ENCODE results near the gene DHRSX. TPM values are rescaled to one million over a fixed set of nuclear protein-coding genes. Genes with fewer than 3 reads are reported as not detected.

The DHRSX gene
- total RNA-seq, 2 donors from 2014 or later, result 24.2 to 37.1 TPM

DNA sequence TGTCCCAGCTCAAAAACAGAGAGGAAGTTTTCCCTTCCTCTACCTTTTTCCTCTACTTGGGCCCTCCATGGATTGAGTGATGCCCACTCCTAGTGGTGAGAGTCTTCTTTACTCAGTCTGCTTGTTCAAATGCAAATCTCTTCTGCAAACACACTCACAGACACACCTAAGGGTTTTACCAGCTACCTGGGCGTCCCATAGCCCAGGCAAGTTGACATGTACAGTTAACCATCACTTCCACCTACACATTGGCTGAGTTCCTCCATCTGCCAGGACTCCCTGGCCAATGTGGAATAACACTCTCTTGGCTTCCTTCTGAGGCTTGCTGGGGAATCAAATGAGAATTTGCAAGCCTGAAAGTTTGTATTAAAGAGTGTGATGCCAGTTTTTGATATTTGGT, 45.7 kb upstream of the DHRSX start:
- WGBS, result 67% methylated on average over 1 of the region's 1 CpG
- TF ChIP-seq POLR2AphosphoS5 (IDR thresholded peaks at IDR 0.05) (no peak), POLR2A (IDR thresholded peaks at IDR 0.05) (no peak)
- TF ChIP-seq, protein P1, sequence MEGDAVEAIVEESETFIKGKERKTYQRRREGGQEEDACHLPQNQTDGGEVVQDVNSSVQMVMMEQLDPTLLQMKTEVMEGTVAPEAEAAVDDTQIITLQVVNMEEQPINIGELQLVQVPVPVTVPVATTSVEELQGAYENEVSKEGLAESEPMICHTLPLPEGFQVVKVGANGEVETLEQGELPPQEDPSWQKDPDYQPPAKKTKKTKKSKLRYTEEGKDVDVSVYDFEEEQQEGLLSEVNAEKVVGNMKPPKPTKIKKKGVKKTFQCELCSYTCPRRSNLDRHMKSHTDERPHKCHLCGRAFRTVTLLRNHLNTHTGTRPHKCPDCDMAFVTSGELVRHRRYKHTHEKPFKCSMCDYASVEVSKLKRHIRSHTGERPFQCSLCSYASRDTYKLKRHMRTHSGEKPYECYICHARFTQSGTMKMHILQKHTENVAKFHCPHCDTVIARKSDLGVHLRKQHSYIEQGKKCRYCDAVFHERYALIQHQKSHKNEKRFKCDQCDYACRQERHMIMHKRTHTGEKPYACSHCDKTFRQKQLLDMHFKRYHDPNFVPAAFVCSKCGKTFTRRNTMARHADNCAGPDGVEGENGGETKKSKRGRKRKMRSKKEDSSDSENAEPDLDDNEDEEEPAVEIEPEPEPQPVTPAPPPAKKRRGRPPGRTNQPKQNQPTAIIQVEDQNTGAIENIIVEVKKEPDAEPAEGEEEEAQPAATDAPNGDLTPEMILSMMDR (IDR thresholded peaks at IDR 0.05), result no peak
- no peaks in the 10 kb centered on the region for H3K4me1 ChIP-seq (replicated peaks)
- DNase-seq (ENCODE audit: low spot score), result no peak
- H3K4me3 ChIP-seq, result no peak overlapping the region
- no peak overlapping the region for H3K27ac ChIP-seq
- H3K27me3 ChIP-seq (replicated peaks; ENCODE audit: insufficient read depth), result no peaks in the 10 kb centered on the region
- no peaks in the 10 kb centered on the region for H3K36me3 ChIP-seq
- intact Hi-C loops (cut with DNase I), result no loop called here
- no peaks in the 10 kb centered on the region for H3K9me3 ChIP-seq

DNA sequence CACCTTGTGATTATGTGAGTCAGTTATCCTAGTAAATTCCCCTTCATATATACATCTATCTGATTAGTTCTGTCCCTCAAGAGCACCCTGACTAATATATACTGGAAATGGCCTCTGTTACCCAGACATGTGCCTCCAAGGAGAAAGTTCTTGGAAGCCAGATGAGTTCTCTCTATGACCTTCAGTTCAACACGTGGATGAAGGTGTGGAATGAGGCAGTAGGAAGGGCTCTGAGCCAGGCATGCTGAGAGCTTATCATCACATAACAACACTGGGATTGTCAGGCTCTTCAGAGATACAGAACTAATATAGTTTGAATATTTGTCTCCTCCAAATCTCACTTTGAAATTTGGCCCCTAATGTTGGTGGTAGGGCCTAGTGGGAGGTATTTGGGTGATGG, 44.4 kb upstream of the DHRSX start:
- DNase-seq (ENCODE audit: low spot score), result no peak
- Histone ChIP-seq H3K9me3 (no peaks in the 10 kb centered on the region), H3K27me3 (replicated peaks; ENCODE audit: insufficient read depth) (no peaks in the 10 kb centered on the region), H3K4me1 (replicated peaks) (no peaks in the 10 kb centered on the region), H3K27ac (no peak overlapping the region), H3K4me3 (no peak overlapping the region), H3K36me3 (no peaks in the 10 kb centered on the region)
- intact Hi-C loops (cut with DNase I), result no loop called here
- TF ChIP-seq POLR2A (IDR thresholded peaks at IDR 0.05), result no peak
- TF ChIP-seq, protein P1 (IDR thresholded peaks at IDR 0.05), result no peak
- no peak for TF ChIP-seq POLR2AphosphoS5 (IDR thresholded peaks at IDR 0.05)
- WGBS, result 60% methylated on average over 1 of the region's 1 CpG

DNA sequence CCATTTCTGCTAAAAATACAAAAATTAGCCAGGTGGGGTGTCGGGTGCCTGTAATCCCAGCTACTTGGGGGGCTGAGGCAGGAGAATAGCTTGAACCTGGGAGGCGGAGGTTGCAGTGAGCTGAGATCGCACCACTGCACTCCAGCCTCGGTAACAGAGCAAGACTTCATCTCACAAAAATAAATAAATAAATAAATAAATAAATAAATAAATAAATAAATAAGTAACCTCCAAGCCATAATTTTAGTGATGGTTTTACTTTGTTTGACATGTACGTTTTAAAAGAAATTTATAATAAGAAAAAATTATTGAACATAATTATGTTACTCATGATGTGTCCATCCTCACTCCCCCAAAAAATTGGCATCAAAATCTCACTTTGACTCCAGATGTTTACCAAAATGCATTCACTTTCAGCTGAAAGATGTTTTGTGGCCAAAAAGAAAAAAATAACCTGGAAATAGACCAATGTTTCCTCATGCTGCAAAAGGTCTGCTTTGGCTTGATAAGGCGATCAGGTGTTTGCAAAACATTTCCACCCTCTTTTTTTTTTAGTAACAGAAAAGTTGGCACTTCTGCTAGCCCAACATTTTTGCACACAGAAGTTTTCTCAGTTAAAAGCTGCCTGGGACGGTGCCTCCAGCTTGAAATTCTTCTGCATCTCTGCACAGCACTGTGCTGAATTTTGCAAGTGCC, 42.2 kb upstream of the DHRSX start:
- Histone ChIP-seq H3K36me3 (no peaks in the 10 kb centered on the region), H3K27me3 (replicated peaks; ENCODE audit: insufficient read depth) (no peaks in the 10 kb centered on the region), H3K4me3 (no peak overlapping the region), H3K9me3 (no peaks in the 10 kb centered on the region), H3K27ac (no peak overlapping the region), H3K4me1 (replicated peaks) (no peaks in the 10 kb centered on the region)
- TF ChIP-seq POLR2AphosphoS5 (IDR thresholded peaks at IDR 0.05), result no peak
- TF ChIP-seq, protein P1 (IDR thresholded peaks at IDR 0.05), result no peak
- TF ChIP-seq POLR2A (IDR thresholded peaks at IDR 0.05), result no peak
- intact Hi-C loops (cut with DNase I), result no loop called here
- DNase-seq (ENCODE audit: low spot score), result no peak
- 66% methylated on average over 7 of the region's 7 CpGs for WGBS

DNA sequence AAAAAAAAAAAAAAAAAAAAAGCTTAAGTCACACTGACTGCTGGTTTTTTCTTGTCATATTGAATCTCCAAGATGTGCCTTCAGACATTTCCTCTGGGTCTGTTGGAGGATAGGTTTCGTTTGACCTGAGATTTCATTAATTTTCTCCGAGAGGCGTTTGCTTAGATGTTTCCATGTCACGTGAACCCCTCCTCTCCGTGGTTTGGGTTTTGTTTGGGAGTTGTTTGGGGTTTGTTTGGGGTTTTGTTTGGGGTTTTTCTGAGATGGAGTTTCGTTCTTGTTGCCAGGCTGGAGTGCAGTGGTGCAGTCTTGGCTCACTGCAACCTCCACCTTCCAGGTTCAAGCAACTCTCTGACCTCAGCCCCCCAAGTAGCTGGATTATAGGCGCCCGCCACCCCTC, 40.8 kb upstream of the DHRSX start:
- no peaks in the 10 kb centered on the region for H3K27me3 ChIP-seq (replicated peaks; ENCODE audit: insufficient read depth)
- H3K36me3 ChIP-seq, result no peaks in the 10 kb centered on the region
- DNase-seq (ENCODE audit: low spot score), result no peak
- no peak overlapping the region for H3K27ac ChIP-seq
- H3K9me3 ChIP-seq, result no peaks in the 10 kb centered on the region
- 93% methylated on average over 8 of the region's 8 CpGs for WGBS
- no peak overlapping the region for H3K4me3 ChIP-seq
- intact Hi-C loops (cut with DNase I), result no loop called here
- H3K4me1 ChIP-seq (replicated peaks), result no peaks in the 10 kb centered on the region
- TF ChIP-seq POLR2AphosphoS5 (IDR thresholded peaks at IDR 0.05), result no peak
- TF ChIP-seq POLR2A (IDR thresholded peaks at IDR 0.05), result no peak
- TF ChIP-seq, protein P1 (IDR thresholded peaks at IDR 0.05), result no peak

DNA sequence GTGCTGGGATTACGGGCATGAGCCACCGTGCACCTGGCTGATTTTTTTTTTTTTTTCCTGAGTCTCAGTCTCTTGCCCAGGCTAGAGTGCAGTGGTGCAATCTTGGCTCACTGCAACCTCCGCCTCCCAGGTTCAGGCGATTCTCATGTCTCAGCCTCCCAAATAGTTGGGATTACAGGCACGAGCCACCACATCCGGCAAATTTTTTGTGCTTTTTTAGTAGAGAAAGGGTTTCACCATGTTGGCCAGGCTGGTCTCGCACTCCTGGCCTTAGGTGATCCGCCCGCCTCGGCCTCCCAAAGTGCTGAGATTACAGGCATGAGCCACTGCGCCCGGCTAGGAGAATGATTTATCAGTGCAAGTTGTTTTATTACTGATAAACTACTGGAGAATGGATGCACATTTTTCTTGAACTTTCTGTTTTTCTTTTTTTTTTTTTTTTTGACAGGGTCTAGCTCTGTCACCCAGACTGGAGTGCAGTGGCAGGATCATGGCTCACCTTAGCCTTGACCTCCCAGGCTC, 39.7 kb upstream of the DHRSX start:
- no peak for DNase-seq (ENCODE audit: low spot score)
- Histone ChIP-seq H3K4me1 (replicated peaks) (no peaks in the 10 kb centered on the region), H3K27ac (no peak overlapping the region), H3K9me3 (no peaks in the 10 kb centered on the region), H3K36me3 (no peaks in the 10 kb centered on the region), H3K4me3 (no peak overlapping the region), H3K27me3 (replicated peaks; ENCODE audit: insufficient read depth) (no peaks in the 10 kb centered on the region)
- 93% methylated on average over 12 of the region's 12 CpGs for WGBS
- TF ChIP-seq POLR2A (IDR thresholded peaks at IDR 0.05), result no peak
- TF ChIP-seq, protein P1 (IDR thresholded peaks at IDR 0.05), result no peak
- TF ChIP-seq POLR2AphosphoS5 (IDR thresholded peaks at IDR 0.05), result no peak
- intact Hi-C loops (cut with DNase I), result no loop called here

All from prostate gland (tissue), 2 donors.